GM13977 (cell line): ENCODE measurements around the gene ZEB1.

Experiments used
- DNase-seq: peaks from one replicate; pipeline ENCODE4 v3.0.0; 2012; ENCODE audit warnings: low spot score
- CTCF ChIP-seq: IDR thresholded peaks from 2 replicates; pipeline ENCODE4 v1.5.1; 2012; ENCODE audit warnings: mild to moderate bottlenecking, control low read depth; ENCODE audit not compliant: insufficient read depth; ENCODE audit errors: extremely low read depth, missing control alignments
- in situ Hi-C: fragments of 300-500 bp; cut with MboI; formaldehyde crosslinking; loops from one replicate; pipeline ENCODE4 v1.12.0; 2022; ENCODE audit warnings: low sequenced_read_pairs, low pct_unique_long_range_greater_than_20kb, mixed read lengths, inconsistent platforms; ENCODE audit not compliant: unreplicated experiment

The ZEB1 gene

DNA sequence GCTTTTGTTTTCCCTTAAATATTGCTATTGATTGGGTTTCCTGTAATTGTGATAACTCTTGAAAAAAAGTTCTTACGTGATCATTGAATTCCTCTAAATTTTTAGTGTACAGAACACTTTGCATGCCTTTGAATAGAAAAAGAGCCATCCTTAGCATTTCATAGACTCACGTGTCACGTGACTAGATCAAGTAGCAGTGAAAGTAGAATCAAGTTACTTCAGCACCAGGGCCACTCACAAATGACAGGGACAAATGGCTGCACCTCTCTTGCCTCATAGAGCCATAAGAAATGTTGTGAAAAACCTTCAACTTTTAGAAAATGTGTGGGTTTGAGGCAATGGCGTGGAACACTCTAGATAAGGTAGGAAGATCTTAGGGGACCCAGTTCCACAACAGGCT lies 203.8 kb downstream of the ZEB1 start:
- no peak for TF ChIP-seq CTCF
- in situ Hi-C loops: no loop called here
- DNase-seq: no peak

DNA sequence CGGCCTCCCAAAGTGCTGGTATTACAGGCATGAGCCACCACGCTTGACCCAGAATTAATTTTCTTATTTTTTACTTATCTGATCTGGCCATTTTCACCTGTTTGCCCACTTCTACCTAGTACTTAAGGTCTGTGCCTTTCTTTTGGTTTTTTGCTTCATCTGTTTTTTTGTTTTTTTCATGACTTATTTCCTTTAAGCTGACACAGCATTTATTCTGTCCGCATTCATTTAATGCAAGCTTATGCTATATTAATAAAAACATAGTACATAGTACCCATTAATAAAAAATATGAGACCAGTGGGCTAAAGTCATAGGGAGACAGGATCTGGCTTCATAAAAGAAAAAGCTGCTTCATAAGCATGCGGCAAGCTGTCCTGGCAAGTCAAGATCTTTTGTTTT lies 205.4 kb downstream of the ZEB1 start:
- DNase-seq: no peak
- in situ Hi-C loops: no loop called here
- no peak for TF ChIP-seq CTCF

DNA sequence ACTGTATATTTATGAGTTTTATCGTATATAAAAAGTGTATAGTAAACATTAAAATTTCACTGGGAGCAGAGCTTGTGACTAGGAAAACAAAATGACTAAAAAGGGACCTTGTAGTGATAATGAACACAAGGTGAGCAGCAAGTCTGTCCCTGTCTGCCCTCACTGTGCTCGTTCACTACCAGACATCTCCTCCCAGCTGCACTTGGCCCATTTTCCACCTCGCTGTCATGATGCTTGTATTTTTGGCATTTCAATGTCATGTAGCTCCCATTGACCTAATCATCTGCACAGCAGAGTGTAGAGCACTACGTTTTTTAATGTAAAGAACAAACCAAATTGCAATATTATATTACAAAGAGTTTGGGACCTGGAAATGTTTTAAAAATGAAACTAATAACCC lies 207.2 kb downstream of the ZEB1 start:
- no peak for DNase-seq
- no peak for TF ChIP-seq CTCF
- in situ Hi-C loops: no loop called here

DNA sequence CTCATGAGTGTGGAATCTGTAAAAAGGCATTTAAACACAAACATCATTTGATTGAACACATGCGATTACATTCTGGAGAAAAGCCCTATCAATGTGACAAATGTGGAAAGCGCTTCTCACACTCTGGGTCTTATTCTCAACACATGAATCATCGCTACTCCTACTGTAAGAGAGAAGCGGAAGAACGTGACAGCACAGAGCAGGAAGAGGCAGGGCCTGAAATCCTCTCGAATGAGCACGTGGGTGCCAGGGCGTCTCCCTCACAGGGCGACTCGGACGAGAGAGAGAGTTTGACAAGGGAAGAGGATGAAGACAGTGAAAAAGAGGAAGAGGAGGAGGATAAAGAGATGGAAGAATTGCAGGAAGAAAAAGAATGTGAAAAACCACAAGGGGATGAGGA lies 207.7 kb downstream of the ZEB1 start:
- TF ChIP-seq CTCF: no peak
- DNase-seq: no peak
- in situ Hi-C loops: no loop called here

DNA sequence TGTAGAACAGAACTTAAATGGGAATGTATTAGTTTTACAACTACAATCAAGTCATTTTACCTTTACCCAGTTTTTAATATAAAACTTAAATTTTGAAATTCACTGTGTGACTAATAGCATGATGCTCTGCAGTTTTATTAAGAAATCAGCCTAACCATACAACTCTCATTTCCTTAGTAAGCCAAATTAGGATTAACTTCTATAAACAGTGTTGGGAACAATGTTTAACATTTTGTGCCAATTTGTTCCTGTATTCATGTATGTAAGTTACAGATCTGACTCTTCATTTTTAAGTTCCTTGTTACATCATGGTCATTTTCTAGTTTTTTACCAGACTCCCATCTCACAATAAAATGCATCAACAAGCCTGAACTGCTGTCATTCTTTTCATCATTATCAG lies 209.8 kb downstream of the ZEB1 start:
- in situ Hi-C loops: no loop called here
- no peak for DNase-seq
- no peak for TF ChIP-seq CTCF

GRCh38 chr10:31536302-31536701 lies 217.3 kb downstream of the ZEB1 start:
- in situ Hi-C loops: no loop called here
- no peak for TF ChIP-seq CTCF
- DNase-seq: no peak

- DNase-seq: no peak
- TF ChIP-seq CTCF: no peak
Measured at GRCh38 chr10:31549896-31550295, 230.9 kb downstream of the ZEB1 start.

More at GRCh38 chr10:31549896-31550295, 230.9 kb downstream of the ZEB1 start:
- in situ Hi-C loops: no loop called here
